GM12878 (cell line): Measurements from ENCODE around the gene TMPRSS11A. TPM values are rescaled to one million over a fixed set of nuclear protein-coding genes. Genes with fewer than 3 reads are reported as not detected.

ENCODE experiments used
- ATAC-seq: fragments of 200-7000 bp; cut with Tn5 transposase; 3 replicates; pipeline ENCODE4 v1.9.1; 2020; ENCODE audit warnings: mild to moderate bottlenecking, moderate library complexity
- BruUV-seq: library from RNA; stranded (reverse); fragments of 400-500 nt; replicated peaks from 2 replicates; lab custom pipeline; 2021; lab: Mats Ljungman, UMichigan
- CTCF ChIA-PET: fragments of 300-600 bp; sonication (Branson Sonifier 250); formaldehyde crosslinking; extraction: SDS; loops from one replicate; lab custom pipeline; 2021; ENCODE audit warnings: inconsistent platforms; lab: Yijun Ruan, JAX
- POLR2A ChIA-PET: fragments of 350-600 bp; formaldehyde crosslinking; extraction: SDS; loops from one replicate; lab custom pipeline; 2021; ENCODE audit warnings: inconsistent platforms; lab: Charles Lee
- RAD21 ChIA-PET: fragments of 300-600 bp; sonication (Branson Sonifier 250); formaldehyde crosslinking; loops from one replicate; lab custom pipeline; 2023; ENCODE audit warnings: antibody characterized with exemption; ENCODE audit not compliant: unreplicated experiment; lab: Charles Lee
- SMC1A ChIA-PET: fragments of 300-600 bp; sonication (Branson Sonifier 250); formaldehyde crosslinking; loops from one replicate; lab custom pipeline; 2023; ENCODE audit not compliant: unreplicated experiment, uncharacterized antibody; lab: Charles Lee
- DNase-seq: peaks from one replicate; pipeline ENCODE4 v3.0.0-alpha.2; 2011; ENCODE audit warnings: low read depth, low spot score
- FAIRE-seq: peaks from 3 replicates; lab custom pipeline; 2011; peaks lifted over from hg19 to GRCh38; lab: Jason Lieb, UNC
- H2AFZ ChIP-seq: 2 replicates; pipeline ENCODE4 v1.6.0; 2011; ENCODE audit warnings: low read depth, low read length, control low read depth; ENCODE audit not compliant: control insufficient read depth
- H3K27ac ChIP-seq: 2 replicates; pipeline ENCODE4 v1.5.1; 2011; ENCODE audit warnings: control low read depth; ENCODE audit not compliant: control insufficient read depth, insufficient read depth
- H3K27me3 ChIP-seq, 2 experiments: replicated peaks in 1 of 2; 2 replicates each; pipeline versions ENCODE4 v1.6.0 to v1.6.1; 2011; ENCODE audit warnings: low read length in 1 of 2; ENCODE audit not compliant: control insufficient read depth in 2 of 2, insufficient read depth in 2 of 2
- H3K36me3 ChIP-seq, 2 experiments: 2 replicates each; pipeline ENCODE4 v1.5.1; 2011; ENCODE audit warnings: low read length in 1 of 2; ENCODE audit not compliant: control insufficient read depth in 2 of 2, insufficient read depth in 2 of 2
- H3K4me1 ChIP-seq: 2 replicates; pipeline ENCODE4 v1.6.1; 2011; ENCODE audit warnings: mild to moderate bottlenecking, low read length, moderate library complexity, mixed read lengths; ENCODE audit not compliant: control insufficient read depth, insufficient read depth
- H3K4me2 ChIP-seq: 2 replicates; pipeline ENCODE4 v1.6.0; 2011; ENCODE audit warnings: control low read depth; ENCODE audit not compliant: control insufficient read depth, insufficient read depth
- H3K4me3 ChIP-seq: fragments of 200-600 bp; sonication (generic); 2 replicates; pipeline ENCODE4 v1.5.1; 2016
- H3K79me2 ChIP-seq: 2 replicates; pipeline ENCODE4 v1.6.0; 2011; ENCODE audit warnings: low read length; ENCODE audit not compliant: control insufficient read depth, insufficient read depth
- H3K9ac ChIP-seq: 2 replicates; pipeline ENCODE4 v1.8.0; 2011; ENCODE audit warnings: low read length, control low read depth, mixed read lengths; ENCODE audit not compliant: control insufficient read depth, insufficient read depth
- H3K9me3 ChIP-seq: replicated peaks from 3 replicates; pipeline ENCODE4 v1.5.1; 2011; ENCODE audit warnings: mild to moderate bottlenecking, low read length; ENCODE audit not compliant: control insufficient read depth, insufficient read depth
- H4K20me1 ChIP-seq: 2 replicates; pipeline ENCODE4 v1.6.0; 2011; ENCODE audit not compliant: control insufficient read depth, insufficient read depth
- ELK1 ChIP-seq: IDR thresholded peaks from 2 replicates; pipeline ENCODE4 v1.6.1; 2012; ENCODE audit warnings: low read depth, low read length, improper control_type of control experiment
- GABPA ChIP-seq: IDR thresholded peaks from 2 replicates; pipeline ENCODE4 v1.6.1; 2014; ENCODE audit warnings: antibody characterized with exemption, low read depth, mild to moderate bottlenecking, inconsistent platforms
- GATAD2B ChIP-seq: fragments of 450-650 bp; conservative IDR thresholded peaks from 2 replicates; pipeline ENCODE4 v1.6.1; 2017; ENCODE audit warnings: low read depth, mild to moderate bottlenecking, moderate library complexity
- IRF3 ChIP-seq: fragments of 450-650 bp; IDR thresholded peaks from 2 replicates; pipeline ENCODE4 v1.6.1; 2014; ENCODE audit warnings: mild to moderate bottlenecking
- KAT2A ChIP-seq: conservative IDR thresholded peaks from 2 replicates; pipeline ENCODE4 v1.6.1; 2011; ENCODE audit warnings: low read depth, low read length; ENCODE audit not compliant: control insufficient read depth
- LARP7 ChIP-seq: fragments of 450-650 bp; IDR thresholded peaks from 2 replicates; pipeline ENCODE4 v1.6.1; 2017; ENCODE audit warnings: mild to moderate bottlenecking
- NR2F1 ChIP-seq: fragments of 450-650 bp; conservative IDR thresholded peaks from 2 replicates; pipeline ENCODE4 v1.6.1; 2017; ENCODE audit warnings: mild to moderate bottlenecking
- PRDM15 ChIP-seq: fragments of 450-650 bp; formaldehyde crosslinking; IDR thresholded peaks from 2 replicates; pipeline ENCODE4 v1.4.0; 2020; ENCODE audit warnings: mild to moderate bottlenecking, moderate library complexity
- WGBS: methylation state at CpG from one replicate; pipeline ENCODE4 v1.1.6; 2016; ENCODE audit warnings: low lambda C conversion rate; ENCODE audit not compliant: insufficient replicate concordance, insufficient coverage; ENCODE audit errors: missing lambda C conversion rate; 5-methylcytosine and 5-hydroxymethylcytosine counted together
- in situ Hi-C: fragments of 300-500 bp; cut with MboI; formaldehyde crosslinking; loops from 9 replicates; pipeline ENCODE4 v1.14.3; 2018; ENCODE audit warnings: mixed read lengths
- intact Hi-C: fragments of 100-400 bp; cut with micrococcal nuclease; formaldehyde crosslinking; loops from one replicate; pipeline ENCODE4 v1.14.2; 2022; ENCODE audit not compliant: unreplicated experiment
- polyA plus RNA-seq, 11 experiments: library from polyadenylated mRNA; depleted of rRNA in 4 of 11; unstranded in 6 of 11; stranded (reverse) in 5 of 11; fragments of >200 nt; fragmentation: Nextera tagmentation in 4 of 11; fragmentation: Illumina TruSeq in 1 of 11; extraction: Ambion mirVana in 4 of 11; extraction: Trizol in 1 of 11; gene quantifications; 1 replicate in 1 of 11; 2 replicates in 10 of 11; pipeline versions ENCODE4 v1.2.1 to v1.2.3, GENCODE V29; 2011 to 2016; ENCODE audit warnings: inconsistent platforms in 2 of 11, missing spikeins in 2 of 11, low read depth in 1 of 11
- total RNA-seq, 4 experiments: library from RNA; depleted of rRNA in 3 of 4; stranded (reverse); fragments of >200 nt in 3 of 4; fragmentation: Illumina TruSeq in 1 of 4; extraction: Trizol in 1 of 4; gene quantifications; 2 replicates each; pipeline versions ENCODE4 v1.2.1 to v1.2.3, GENCODE V29; 2013 to 2021

TMPRSS11A gene
- total and polyA plus RNA-seq, 10 of the 15 experiments (the other 5 are each of a cell fraction or from before 2014, with no cell fraction given), result 0.02 TPM; not detected in 9

- ChIA-PET RAD21 (no interaction called here), CTCF (no interaction called here), POLR2A (no interaction called here), SMC1A (no interaction called here)
- no peaks in the 10 kb centered on the region for H3K9me3 ChIP-seq
- intact Hi-C loops, result loop anchor here (5.0 kb wide), 1 partner anchor 302 kb away; no protein-coding TSS in a partner anchor
- no peak overlapping the region for H3K4me3 ChIP-seq
- no peaks in the 10 kb centered on the region for H3K4me1 ChIP-seq
- no peak for FAIRE-seq
- H2AFZ ChIP-seq, result no peak overlapping the region
- no peak overlapping the region for H3K27ac ChIP-seq
- H3K4me2 ChIP-seq, result no peak overlapping the region
- no peaks in the 10 kb centered on the region for H4K20me1 ChIP-seq
- BruUV-seq, result no TSS peak
- no peak overlapping the region for H3K9ac ChIP-seq
- no peaks in the 10 kb centered on the region for H3K27me3 ChIP-seq
- ATAC-seq, result no peak
- TF ChIP-seq LARP7, result no peak
- no peak for TF ChIP-seq GATAD2B
- no peak for TF ChIP-seq KAT2A
- TF ChIP-seq GABPA, result no peak
- no peak for DNase-seq
- in situ Hi-C loops, result no loop called here
- WGBS, result 23% methylated on average over 2 of the region's 2 CpGs
- H3K36me3 ChIP-seq, result no peaks in the 10 kb centered on the region
- H3K79me2 ChIP-seq, result no peaks in the 10 kb centered on the region
These were observed 88.3 kb downstream of the TMPRSS11A start for GRCh38 chr4:67874986-67875385.

GRCh38 chr4:67873116-67873515 is 90.2 kb downstream of the TMPRSS11A start:
- CTCF ChIA-PET, result no interaction called here
- H3K9ac ChIP-seq, result no peak overlapping the region
- H3K4me2 ChIP-seq, result no peak overlapping the region
- no peaks in the 10 kb centered on the region for H3K36me3 ChIP-seq
- no peak for TF ChIP-seq ELK1
- TF ChIP-seq IRF3, result no peak
- TF ChIP-seq NR2F1, result no peak
- no peak for TF ChIP-seq PRDM15 (CRISPR knock-in tag)
- no peaks in the 10 kb centered on the region for H3K9me3 ChIP-seq
- POLR2A ChIA-PET, result no interaction called here
- H3K4me1 ChIP-seq, result no peaks in the 10 kb centered on the region
- SMC1A ChIA-PET, result no interaction called here
- H3K27me3 ChIP-seq, result no peaks in the 10 kb centered on the region
- no peak overlapping the region for H2AFZ ChIP-seq
- no peaks in the 10 kb centered on the region for H4K20me1 ChIP-seq
- 0% methylated on average over 1 of the region's 1 CpG for WGBS
- no TSS peak for BruUV-seq
- no peak for ATAC-seq
- FAIRE-seq, result no peak
- no peak overlapping the region for H3K4me3 ChIP-seq
- no peak overlapping the region for H3K27ac ChIP-seq
- intact Hi-C loops (loop anchor here (5.0 kb wide), 1 partner anchor 304 kb away; no protein-coding TSS in a partner anchor), in situ Hi-C loops (no loop called here)
- H3K79me2 ChIP-seq, result no peaks in the 10 kb centered on the region
- RAD21 ChIA-PET, result no interaction called here
- no peak for DNase-seq
